Muscle layer of colon (tissue), 2 donors: ENCODE data around the gene ICA1.
"Not testable (repeated sequence)": the region's sequence is repeated elsewhere in the genome, so short reads cannot be mapped to it uniquely, and the experiment has no call there.

Source experiments
- H3K27ac ChIP-seq: one replicate; pipeline ENCODE4 v1.7.0; 2013; ENCODE audit warnings: low read depth, mild to moderate bottlenecking, low read length, moderate library complexity
- H3K27me3 ChIP-seq, 2 donors: one replicate each; pipeline ENCODE4 v1.7.0; 2013; ENCODE audit warnings: low read length in 2 of 2, mild to moderate bottlenecking in 2 of 2; ENCODE audit not compliant: insufficient read depth in 2 of 2, control insufficient read depth in 1 of 2
- H3K36me3 ChIP-seq: one replicate; pipeline ENCODE4 v1.7.0; 2013; ENCODE audit warnings: mild to moderate bottlenecking, low read length; ENCODE audit not compliant: insufficient read depth
- H3K4me1 ChIP-seq: one replicate; pipeline ENCODE4 v1.7.0; 2013; ENCODE audit warnings: mild to moderate bottlenecking, low read length; ENCODE audit not compliant: insufficient read depth
- H3K4me3 ChIP-seq, 2 donors: one replicate each; pipeline ENCODE4 v1.7.0; 2013; ENCODE audit warnings: low read length in 2 of 2, low read depth in 1 of 2, mild to moderate bottlenecking in 1 of 2, moderate library complexity in 1 of 2
- H3K9ac ChIP-seq: one replicate; pipeline ENCODE4 v1.7.0; 2013; ENCODE audit warnings: low read length
- H3K9me3 ChIP-seq: one replicate; pipeline ENCODE4 v1.7.0; 2013; ENCODE audit warnings: mild to moderate bottlenecking, low read length
- donor health status: abdominal sarcoma.
- donor health status: Adenocarcinoma of cecum.

ICA1 gene

GRCh38 chr7:8243059-8243458 lies 18.9 kb downstream of the ICA1 start:
- H3K4me1 ChIP-seq, H3K4me3 ChIP-seq, H3K36me3 ChIP-seq, H3K9me3 ChIP-seq, H3K9ac ChIP-seq, H3K27ac ChIP-seq, H3K27me3 ChIP-seq: not testable (repeated sequence)

GRCh38 chr7:8239702-8240362 lies 22.1 kb downstream of the ICA1 start:
- not testable (repeated sequence) for H3K27me3 ChIP-seq, H3K9me3 ChIP-seq, H3K4me1 ChIP-seq, H3K9ac ChIP-seq, H3K36me3 ChIP-seq, H3K27ac ChIP-seq, H3K4me3 ChIP-seq

- Histone ChIP-seq H3K4me3 (no peak overlapping the region), H3K27ac (no peak overlapping the region), H3K27me3 (no peaks in the 10 kb centered on the region), H3K9me3 (no peaks in the 10 kb centered on the region), H3K36me3 (no peaks in the 10 kb centered on the region), H3K9ac (no peak overlapping the region), H3K4me1 (no peaks in the 10 kb centered on the region)
Measured at GRCh38 chr7:8236780-8237407, 25.1 kb downstream of the ICA1 start.

- Histone ChIP-seq H3K9ac (no peak overlapping the region), H3K36me3 (no peaks in the 10 kb centered on the region), H3K9me3 (no peaks in the 10 kb centered on the region), H3K4me1 (no peaks in the 10 kb centered on the region), H3K4me3 (no peak overlapping the region), H3K27me3 (no peaks in the 10 kb centered on the region), H3K27ac (no peak overlapping the region)
Measured at GRCh38 chr7:8232999-8233847, 28.7 kb downstream of the ICA1 start.

GRCh38 chr7:8229927-8230326 lies 32.0 kb downstream of the ICA1 start:
- H3K4me3 ChIP-seq = no peak overlapping the region
- H3K27ac ChIP-seq = no peak overlapping the region
- H3K4me1 ChIP-seq = no peaks in the 10 kb centered on the region
- no peaks in the 10 kb centered on the region for H3K9me3 ChIP-seq
- no peak overlapping the region for H3K9ac ChIP-seq
- no peaks in the 10 kb centered on the region for H3K36me3 ChIP-seq
- H3K27me3 ChIP-seq = no peaks in the 10 kb centered on the region

- H3K27ac ChIP-seq = no peak overlapping the region
- H3K4me3 ChIP-seq = no peak overlapping the region
- H3K27me3 ChIP-seq = no peaks in the 10 kb centered on the region
- no peaks in the 10 kb centered on the region for H3K4me1 ChIP-seq
- H3K36me3 ChIP-seq = no peaks in the 10 kb centered on the region
- no peak overlapping the region for H3K9ac ChIP-seq
- no peaks in the 10 kb centered on the region for H3K9me3 ChIP-seq
Measured at GRCh38 chr7:8228766-8229674, 32.9 kb downstream of the ICA1 start.

- Histone ChIP-seq H3K27ac (no peak overlapping the region), H3K4me3 (no peak overlapping the region), H3K27me3 (no peaks in the 10 kb centered on the region), H3K36me3 (no peaks in the 10 kb centered on the region), H3K9ac (no peak overlapping the region), H3K9me3 (no peaks in the 10 kb centered on the region), H3K4me1 (no peaks in the 10 kb centered on the region)
Measured at GRCh38 chr7:8228068-8228467, 33.9 kb downstream of the ICA1 start.

- Histone ChIP-seq H3K4me1 (no peaks in the 10 kb centered on the region), H3K27ac (no peak overlapping the region), H3K27me3 (no peaks in the 10 kb centered on the region), H3K4me3 (no peak overlapping the region), H3K9ac (no peak overlapping the region), H3K36me3 (no peaks in the 10 kb centered on the region), H3K9me3 (no peaks in the 10 kb centered on the region)
Measured at GRCh38 chr7:8227261-8227660, 34.7 kb downstream of the ICA1 start.

- H3K36me3 ChIP-seq = no peaks in the 10 kb centered on the region
- no peaks in the 10 kb centered on the region for H3K27me3 ChIP-seq
- no peaks in the 10 kb centered on the region for H3K4me1 ChIP-seq
- H3K4me3 ChIP-seq = no peak overlapping the region
- no peaks in the 10 kb centered on the region for H3K9me3 ChIP-seq
- no peak overlapping the region for H3K27ac ChIP-seq
- H3K9ac ChIP-seq = no peak overlapping the region
Measured at GRCh38 chr7:8226501-8226900, 35.5 kb downstream of the ICA1 start.

GRCh38 chr7:8221567-8221966 lies 40.4 kb downstream of the ICA1 start:
- Histone ChIP-seq H3K27ac (no peak overlapping the region), H3K9me3 (no peaks in the 10 kb centered on the region), H3K4me1 (no peaks in the 10 kb centered on the region), H3K27me3 (no peaks in the 10 kb centered on the region), H3K4me3 (no peak overlapping the region), H3K9ac (no peak overlapping the region), H3K36me3 (no peaks in the 10 kb centered on the region)

- no peak overlapping the region for H3K27ac ChIP-seq
- H3K4me3 ChIP-seq = no peak overlapping the region
- no peak overlapping the region for H3K9ac ChIP-seq
- no peaks in the 10 kb centered on the region for H3K36me3 ChIP-seq
- no peaks in the 10 kb centered on the region for H3K27me3 ChIP-seq
- no peaks in the 10 kb centered on the region for H3K4me1 ChIP-seq
- H3K9me3 ChIP-seq = no peaks in the 10 kb centered on the region
Measured at GRCh38 chr7:8221101-8221495, 40.9 kb downstream of the ICA1 start.
